SK-N-SH (cell line): ENCODE data around the gene GAS7.

Source experiments
- CTCF ChIP-seq: fragments of 200-600 bp; sonication (generic); IDR thresholded peaks from 2 replicates; pipeline ENCODE4 v1.6.1; 2017; ENCODE audit warnings: antibody characterized with exemption, mild to moderate bottlenecking, moderate library complexity
- EZH2phosphoT487 ChIP-seq: fragments of 200-600 bp; sonication (generic); IDR thresholded peaks from 2 replicates; pipeline ENCODE4 v1.6.1; 2017; ENCODE audit warnings: low read depth, mixed run types, mild to moderate bottlenecking, antibody characterized with exemption, moderate library complexity, borderline replicate concordance
- REST ChIP-seq: IDR thresholded peaks from 2 replicates; pipeline ENCODE4 v1.6.1; 2012; ENCODE audit warnings: mild to moderate bottlenecking, low read depth, low read length, moderate library complexity
- SIN3A ChIP-seq: IDR thresholded peaks from 2 replicates; pipeline ENCODE4 v1.6.1; 2012; ENCODE audit warnings: low read depth, mild to moderate bottlenecking, low read length, moderate library complexity, borderline replicate concordance
- YY1 ChIP-seq: IDR thresholded peaks from 2 replicates; pipeline ENCODE4 v1.4.0; 2012; ENCODE audit warnings: low read depth, mild to moderate bottlenecking
- ZBTB33 ChIP-seq: IDR thresholded peaks from 2 replicates; pipeline ENCODE4 v1.4.0; 2012; ENCODE audit warnings: low read depth, borderline replicate concordance

- TF ChIP-seq CTCF (no peak), YY1 (no peak), EZH2phosphoT487 (no peak), SIN3A (no peak), REST (no peak), ZBTB33 (no peak)
Observed at GRCh38 chr17:10063730-10064241, 134.6 kb downstream of the GAS7 start.
